AG09309 (cell line): ENCODE measurements around the gene JARID2.

ENCODE experiments used
- DNase-seq: peaks from one replicate; pipeline ENCODE4 v3.0.0-alpha.2; 2010; ENCODE audit warnings: low read depth
- H3K4me3 ChIP-seq: 2 replicates; pipeline ENCODE4 v1.5.1; 2011; ENCODE audit warnings: mild to moderate bottlenecking, low read depth, low read length, moderate library complexity; ENCODE audit not compliant: control insufficient read depth
- TF ChIP-seq, protein P1 (sequence below): IDR thresholded peaks from 2 replicates; pipeline ENCODE4 v1.5.1; 2011; ENCODE audit warnings: mild to moderate bottlenecking, low read depth, low read length, inconsistent platforms; ENCODE audit not compliant: insufficient read depth, control insufficient read depth; ENCODE audit errors: missing control alignments

Gene JARID2

DNA sequence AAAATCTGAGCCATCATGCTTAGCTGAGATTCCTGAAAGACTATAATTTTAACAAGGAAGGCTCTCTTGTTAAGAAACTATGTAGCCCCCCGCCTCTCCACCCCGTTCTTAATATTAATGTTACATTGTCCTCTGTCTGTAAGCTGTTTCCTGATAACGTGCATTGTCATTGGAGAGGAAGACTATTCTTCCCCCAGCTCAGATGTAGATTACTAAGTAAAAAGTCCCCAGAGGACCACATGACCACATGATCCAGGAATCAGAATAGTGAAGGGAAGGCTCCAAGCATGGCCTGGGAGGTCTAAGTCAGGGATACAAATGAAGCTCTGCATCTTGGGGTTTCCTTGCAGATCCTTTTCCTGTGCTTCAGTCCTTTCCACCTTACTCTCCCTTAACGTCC is 106.4 kb downstream of the JARID2 start:
- no peak overlapping the region for H3K4me3 ChIP-seq
- TF ChIP-seq, protein P1, sequence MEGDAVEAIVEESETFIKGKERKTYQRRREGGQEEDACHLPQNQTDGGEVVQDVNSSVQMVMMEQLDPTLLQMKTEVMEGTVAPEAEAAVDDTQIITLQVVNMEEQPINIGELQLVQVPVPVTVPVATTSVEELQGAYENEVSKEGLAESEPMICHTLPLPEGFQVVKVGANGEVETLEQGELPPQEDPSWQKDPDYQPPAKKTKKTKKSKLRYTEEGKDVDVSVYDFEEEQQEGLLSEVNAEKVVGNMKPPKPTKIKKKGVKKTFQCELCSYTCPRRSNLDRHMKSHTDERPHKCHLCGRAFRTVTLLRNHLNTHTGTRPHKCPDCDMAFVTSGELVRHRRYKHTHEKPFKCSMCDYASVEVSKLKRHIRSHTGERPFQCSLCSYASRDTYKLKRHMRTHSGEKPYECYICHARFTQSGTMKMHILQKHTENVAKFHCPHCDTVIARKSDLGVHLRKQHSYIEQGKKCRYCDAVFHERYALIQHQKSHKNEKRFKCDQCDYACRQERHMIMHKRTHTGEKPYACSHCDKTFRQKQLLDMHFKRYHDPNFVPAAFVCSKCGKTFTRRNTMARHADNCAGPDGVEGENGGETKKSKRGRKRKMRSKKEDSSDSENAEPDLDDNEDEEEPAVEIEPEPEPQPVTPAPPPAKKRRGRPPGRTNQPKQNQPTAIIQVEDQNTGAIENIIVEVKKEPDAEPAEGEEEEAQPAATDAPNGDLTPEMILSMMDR = no peak
- DNase-seq = no peak

DNA sequence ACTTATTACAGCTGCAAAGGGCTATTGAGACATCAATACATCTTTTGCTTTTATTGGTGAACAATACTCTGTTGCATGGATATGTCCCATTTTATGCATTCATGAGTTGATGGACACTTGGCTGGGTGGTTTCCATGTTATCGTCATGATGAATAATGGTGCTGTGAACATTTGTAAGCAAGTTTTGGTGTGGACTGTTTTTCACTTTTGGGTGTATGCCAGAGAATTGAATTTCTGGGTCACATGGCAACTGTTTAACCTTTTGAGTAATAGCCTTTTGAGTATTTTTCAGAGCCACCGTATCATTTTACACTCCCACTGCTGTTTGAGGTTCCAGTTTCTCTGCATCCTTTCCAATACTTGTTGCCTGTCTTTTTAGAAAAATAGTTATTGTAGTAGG is 107.0 kb downstream of the JARID2 start:
- DNase-seq = no peak
- TF ChIP-seq, protein P1 = no peak
- H3K4me3 ChIP-seq = no peak overlapping the region

DNA sequence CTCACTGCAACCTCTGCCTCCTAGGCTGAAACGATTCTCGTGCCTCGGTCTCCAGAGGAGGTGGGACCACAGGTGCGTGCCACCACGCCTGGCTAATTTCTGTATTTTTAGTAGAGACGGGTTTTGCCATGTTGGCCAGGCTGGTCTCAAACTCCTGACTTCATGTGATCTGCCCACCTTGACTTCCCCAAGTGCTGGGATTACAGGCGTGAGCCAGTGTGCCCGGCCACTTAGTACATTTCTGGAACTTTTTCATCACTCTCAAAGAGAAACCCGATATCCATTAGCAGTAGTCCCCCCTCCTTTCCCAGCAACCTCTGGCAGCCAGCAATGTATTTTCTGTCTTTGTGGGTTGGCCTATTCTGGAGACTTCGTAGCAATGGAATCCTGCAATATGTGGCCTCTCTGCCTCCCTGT is 109.8 kb downstream of the JARID2 start:
- H3K4me3 ChIP-seq = no peak overlapping the region
- TF ChIP-seq, protein P1 = no peak
- DNase-seq = no peak

DNA sequence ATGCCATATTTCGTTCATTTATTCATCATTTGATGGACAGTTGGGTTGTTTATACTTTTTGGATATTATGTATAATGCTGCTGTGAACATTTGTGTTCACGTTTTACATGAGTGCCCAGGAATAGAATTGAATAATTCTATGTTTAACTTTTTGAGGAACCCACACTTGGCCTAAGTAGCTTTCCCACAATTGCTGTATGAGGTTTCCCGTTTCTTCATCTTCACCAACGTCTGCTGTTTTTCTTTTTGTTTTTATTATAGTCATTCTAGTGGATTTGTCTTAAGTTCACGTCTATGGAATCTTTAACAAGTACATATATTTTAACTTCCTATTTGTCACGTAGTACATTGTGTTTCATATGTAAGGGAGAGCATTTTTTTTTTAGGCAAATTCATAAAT is 110.3 kb downstream of the JARID2 start:
- no peak overlapping the region for H3K4me3 ChIP-seq
- DNase-seq = no peak

DNA sequence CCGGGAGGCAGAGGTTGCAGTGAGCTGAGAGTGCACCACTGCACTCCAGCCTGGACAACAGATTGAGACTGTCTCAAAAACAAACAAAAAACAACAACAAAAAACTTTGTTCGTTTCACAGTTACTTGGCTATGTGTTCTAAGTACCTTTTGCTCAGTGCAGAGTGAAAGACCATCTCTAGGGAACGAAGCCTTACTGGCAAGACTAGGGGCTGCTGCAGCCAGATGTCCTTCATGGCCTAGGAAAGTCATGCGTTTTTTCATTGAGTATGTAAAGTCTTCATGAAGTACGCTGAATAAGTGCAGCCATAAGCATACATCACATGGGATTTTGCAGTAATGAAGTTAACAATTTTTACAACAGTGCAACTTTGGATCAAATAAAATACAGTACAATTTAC is 111.1 kb downstream of the JARID2 start:
- H3K4me3 ChIP-seq = no peak overlapping the region
- TF ChIP-seq, protein P1 = no peak

More for the DNA sequence above, 110.3 kb downstream of the JARID2 start:
- TF ChIP-seq, protein P1 = no peak

DNA sequence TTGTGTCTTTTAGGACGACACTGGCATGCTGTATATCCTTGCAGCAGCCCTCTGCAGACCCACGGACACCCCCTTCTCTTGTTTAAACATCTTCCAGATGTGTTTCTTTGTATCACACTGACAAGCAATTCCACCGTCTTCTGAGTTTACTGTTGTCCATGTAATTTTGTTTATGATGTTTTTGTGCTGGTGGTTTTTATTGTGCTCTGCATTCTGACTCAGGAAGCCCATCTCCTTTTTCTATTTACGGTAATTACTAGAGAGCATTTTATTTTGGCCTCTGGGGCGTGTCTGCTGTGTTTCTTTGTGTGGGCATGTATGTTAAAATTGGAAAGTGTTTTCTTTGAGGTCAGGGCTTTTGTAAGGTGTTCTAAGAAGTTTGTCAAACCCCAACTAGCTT is 111.9 kb downstream of the JARID2 start:
- TF ChIP-seq, protein P1 = no peak
- no peak for DNase-seq
- H3K4me3 ChIP-seq = no peak overlapping the region

More for the DNA sequence above, 111.1 kb downstream of the JARID2 start:
- DNase-seq = no peak
